Neural progenitor cell (in vitro differentiated cells): ENCODE measurements around the gene CYTL1. TPM values are rescaled to one million over a fixed set of nuclear protein-coding genes. Genes with fewer than 3 reads are reported as not detected.

Source experiments
- DNase-seq: peaks from one replicate; pipeline ENCODE4 v3.0.0-alpha.2; 2016; ENCODE audit warnings: low spot score
- H2AFZ ChIP-seq: fragments of 200-600 bp; sonication (generic); replicated peaks from 2 replicates; pipeline ENCODE4 v1.6.1; 2016; ENCODE audit warnings: antibody characterized with exemption
- H3F3A ChIP-seq: fragments of 200-600 bp; sonication (generic); 2 replicates; pipeline ENCODE4 v1.6.1; 2016; ENCODE audit warnings: antibody characterized with exemption, low read depth
- H3K27ac ChIP-seq: fragments of 200-600 bp; sonication (generic); 2 replicates; pipeline ENCODE4 v1.5.1; 2016; ENCODE audit warnings: mild to moderate bottlenecking
- H3K27me3 ChIP-seq: fragments of 200-600 bp; sonication (generic); 2 replicates; pipeline ENCODE4 v1.6.1; 2016; ENCODE audit warnings: mild to moderate bottlenecking, moderate library complexity
- H3K36me3 ChIP-seq: fragments of 200-600 bp; sonication (generic); 2 replicates; pipeline ENCODE4 v1.5.1; 2016
- H3K4me1 ChIP-seq: fragments of 200-600 bp; sonication (generic); 2 replicates; pipeline ENCODE4 v1.6.1; 2016; ENCODE audit warnings: mixed run types
- H3K4me2 ChIP-seq: fragments of 200-600 bp; sonication (generic); 2 replicates; pipeline ENCODE4 v1.6.1; 2016
- H3K4me3 ChIP-seq: fragments of 200-600 bp; sonication (generic); 2 replicates; pipeline ENCODE4 v1.5.1; 2016
- H3K79me2 ChIP-seq: fragments of 200-600 bp; sonication (generic); 2 replicates; pipeline ENCODE4 v1.6.1; 2016; ENCODE audit warnings: low read depth
- H3K9ac ChIP-seq: fragments of 200-600 bp; sonication (generic); 2 replicates; pipeline ENCODE4 v1.6.1; 2016
- H3K9me3 ChIP-seq: fragments of 200-600 bp; sonication (generic); 2 replicates; pipeline ENCODE4 v1.5.1; 2016; ENCODE audit warnings: low read depth
- H4K20me1 ChIP-seq: fragments of 200-600 bp; sonication (generic); 2 replicates; pipeline ENCODE4 v1.6.1; 2016; ENCODE audit warnings: low read depth
- H3K27ac Mint-ChIP-seq: 3 replicates; pipeline ENCODE4 v1.8.0; 2021; ENCODE audit warnings: mixed read lengths
- H3K27me3 Mint-ChIP-seq: 2 replicates; pipeline ENCODE4 v1.8.0; 2022; ENCODE audit warnings: low read depth, mild to moderate bottlenecking, inconsistent platforms, moderate library complexity, mixed read lengths; ENCODE audit not compliant: insufficient read depth
- H3K36me3 Mint-ChIP-seq: 3 replicates; pipeline ENCODE4 v1.8.0; 2021; ENCODE audit warnings: mixed read lengths
- H3K4me1 Mint-ChIP-seq: 3 replicates; pipeline ENCODE4 v1.8.0; 2021; ENCODE audit warnings: mixed read lengths
- H3K4me3 Mint-ChIP-seq: 3 replicates; pipeline ENCODE4 v1.8.0; 2021; ENCODE audit warnings: mild to moderate bottlenecking, moderate library complexity, mixed read lengths
- H3K9me3 Mint-ChIP-seq: 3 replicates; pipeline ENCODE4 v1.8.0; 2020; ENCODE audit warnings: mixed read lengths
- CTCF ChIP-seq: fragments of 200-600 bp; sonication (generic); IDR thresholded peaks from 2 replicates; pipeline ENCODE4 v1.5.1; 2017; ENCODE audit warnings: antibody characterized with exemption, mild to moderate bottlenecking
- EZH2 ChIP-seq: fragments of 200-600 bp; sonication (generic); IDR thresholded peaks from 2 replicates; pipeline ENCODE4 v1.6.1; 2017; ENCODE audit warnings: antibody characterized with exemption, mild to moderate bottlenecking, moderate library complexity
- EZH2phosphoT487 ChIP-seq: fragments of 200-600 bp; sonication (generic); IDR thresholded peaks from 2 replicates; pipeline ENCODE4 v1.6.1; 2017; ENCODE audit warnings: antibody characterized with exemption
- total RNA-seq: library from RNA; depleted of rRNA; stranded (reverse); fragments of >200 nt; gene quantifications from 2 replicates; pipeline ENCODE4 v1.2.3, GENCODE V29; 2015; ENCODE audit warnings: low replicate concordance

CYTL1 gene
- total RNA-seq, 1 donor from 2014 or later, result 3.1 TPM

DNA sequence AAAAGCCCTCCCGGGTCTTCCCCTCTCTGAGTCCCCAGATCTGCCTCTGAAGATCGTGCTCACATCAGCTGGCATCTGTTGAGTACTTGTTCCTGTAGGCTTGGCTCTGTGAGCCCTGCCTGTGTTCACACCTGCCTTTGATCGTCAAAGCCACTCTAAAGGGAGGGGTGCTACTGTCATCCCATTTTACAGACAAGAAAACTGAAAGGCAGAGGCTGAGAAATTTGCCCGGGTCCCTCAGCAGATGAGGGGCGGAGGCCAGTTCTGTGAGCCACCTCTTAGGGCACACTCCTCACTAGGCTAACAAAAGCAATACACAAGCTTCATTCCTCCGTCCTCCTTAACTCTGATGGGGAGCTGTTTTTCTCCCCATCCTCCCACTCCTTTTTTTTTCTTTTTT, 655 bp downstream of the CYTL1 start:
- no peak overlapping the region for H3K27ac ChIP-seq
- Mint-ChIP-seq H3K9me3 (peaks cover 6% of the 10 kb centered on the region), H3K27ac (no peak overlapping the region), H3K27me3 (peaks cover 4% of the 10 kb centered on the region), H3K4me3 (no peak overlapping the region), H3K4me1 (peaks cover 11% of the 10 kb centered on the region), H3K36me3 (no peaks in the 10 kb centered on the region)
- no peaks in the 10 kb centered on the region for H4K20me1 ChIP-seq
- H3K36me3 ChIP-seq, result no peaks in the 10 kb centered on the region
- no peak overlapping the region for H2AFZ ChIP-seq
- H3K27me3 ChIP-seq, result peaks cover 7% of the 10 kb centered on the region
- no peaks in the 10 kb centered on the region for H3K9me3 ChIP-seq
- DNase-seq, result no peak
- H3K4me2 ChIP-seq, result no peak overlapping the region
- no peaks in the 10 kb centered on the region for H3F3A ChIP-seq
- H3K4me1 ChIP-seq, result peaks cover 12% of the 10 kb centered on the region
- no peak for TF ChIP-seq EZH2phosphoT487
- no peak for TF ChIP-seq CTCF
- no peak for TF ChIP-seq EZH2
- no peaks in the 10 kb centered on the region for H3K79me2 ChIP-seq
- no peak overlapping the region for H3K9ac ChIP-seq
- no peak overlapping the region for H3K4me3 ChIP-seq

- H3K27me3 Mint-ChIP-seq, result peaks cover 4% of the 10 kb centered on the region
- no peaks in the 10 kb centered on the region for H4K20me1 ChIP-seq
- DNase-seq, result no peak
- H3K36me3 Mint-ChIP-seq, result no peaks in the 10 kb centered on the region
- no peaks in the 10 kb centered on the region for H3K9me3 ChIP-seq
- H3K9me3 Mint-ChIP-seq, result peaks cover 4% of the 10 kb centered on the region
- H3K27me3 ChIP-seq, result peaks cover 7% of the 10 kb centered on the region
- no peak overlapping the region for H3K4me2 ChIP-seq
- no peak overlapping the region for H3K27ac ChIP-seq
- no peak overlapping the region for H3K27ac Mint-ChIP-seq
- no peak overlapping the region for H2AFZ ChIP-seq
- H3K4me1 ChIP-seq, result peaks cover 12% of the 10 kb centered on the region
- H3K79me2 ChIP-seq, result no peaks in the 10 kb centered on the region
- no peak overlapping the region for H3K4me3 ChIP-seq
- H3K4me3 Mint-ChIP-seq, result no peak overlapping the region
- H3K4me1 Mint-ChIP-seq, result peaks cover 11% of the 10 kb centered on the region
- no peak overlapping the region for H3K9ac ChIP-seq
- H3K36me3 ChIP-seq, result no peaks in the 10 kb centered on the region
- no peak for TF ChIP-seq EZH2phosphoT487
- peak; percentile 7 for TF ChIP-seq CTCF
- no peaks in the 10 kb centered on the region for H3F3A ChIP-seq
Observed at GRCh38 chr4:5018096-5018495, 1.2 kb downstream of the CYTL1 start.

- no peak overlapping the region for H2AFZ ChIP-seq
- Mint-ChIP-seq H3K9me3 (no peaks in the 10 kb centered on the region), H3K4me3 (no peak overlapping the region), H3K27me3 (no peaks in the 10 kb centered on the region), H3K4me1 (peaks cover 9% of the 10 kb centered on the region), H3K27ac (no peak overlapping the region), H3K36me3 (no peaks in the 10 kb centered on the region)
- H3K4me3 ChIP-seq, result no peak overlapping the region
- no peak overlapping the region for H3K4me2 ChIP-seq
- TF ChIP-seq EZH2phosphoT487 (no peak), EZH2 (no peak), CTCF (no peak)
- peaks cover 7% of the 10 kb centered on the region for H3K4me1 ChIP-seq
- no peaks in the 10 kb centered on the region for H4K20me1 ChIP-seq
- H3K9me3 ChIP-seq, result no peaks in the 10 kb centered on the region
- H3K9ac ChIP-seq, result no peak overlapping the region
- H3K27me3 ChIP-seq, result peaks cover 6% of the 10 kb centered on the region
- DNase-seq, result no peak
- no peak overlapping the region for H3K27ac ChIP-seq
- H3F3A ChIP-seq, result no peaks in the 10 kb centered on the region
- H3K36me3 ChIP-seq, result no peaks in the 10 kb centered on the region
- H3K79me2 ChIP-seq, result no peaks in the 10 kb centered on the region
Observed at GRCh38 chr4:5014007-5014682, 5.1 kb downstream of the CYTL1 start.
